Activated CD8-positive, alpha-beta memory T cell treated with anti-CD3 and anti-CD28 coated beads for 4 hours (primary cell): ENCODE data around the gene CLCN6.

Experiments used
- DNase-seq, 2 donors: peaks; one replicate each; pipeline ENCODE4 v3.0.0-alpha.2; 2020; ENCODE audit warnings: low read depth in 2 of 2

Gene CLCN6

GRCh38 chr1:11778844-11779623, 27.0 kb upstream of the CLCN6 start:
- DNase-seq, result no peak

GRCh38 chr1:11779715-11780379, 26.1 kb upstream of the CLCN6 start:
- DNase-seq, result no peak

GRCh38 chr1:11780380-11781147, 25.4 kb upstream of the CLCN6 start:
- DNase-seq, result no peak

- DNase-seq, result no peak
Measured at GRCh38 chr1:11781297-11781696, 24.7 kb upstream of the CLCN6 start.

- DNase-seq, result no peak
Measured at GRCh38 chr1:11782127-11782708, 23.8 kb upstream of the CLCN6 start.

- DNase-seq, result no peak
Measured at GRCh38 chr1:11783556-11783955, 22.4 kb upstream of the CLCN6 start.

GRCh38 chr1:11784256-11784992, 21.6 kb upstream of the CLCN6 start:
- no peak for DNase-seq

GRCh38 chr1:11784993-11785769, 20.8 kb upstream of the CLCN6 start:
- DNase-seq, result peak in 1 of 2 donors; percentile 28

GRCh38 chr1:11786168-11786567, 19.8 kb upstream of the CLCN6 start:
- no peak for DNase-seq

GRCh38 chr1:11787251-11787803, 18.7 kb upstream of the CLCN6 start:
- DNase-seq, result no peak

GRCh38 chr1:11787804-11788436, 18.1 kb upstream of the CLCN6 start:
- no peak for DNase-seq

GRCh38 chr1:11788549-11789053, 17.4 kb upstream of the CLCN6 start:
- no peak for DNase-seq

- DNase-seq, result no peak
Measured at GRCh38 chr1:11789126-11790067, 16.6 kb upstream of the CLCN6 start.

- DNase-seq, result no peak
Measured at GRCh38 chr1:11790101-11790879, 15.7 kb upstream of the CLCN6 start.

- no peak for DNase-seq
Measured at GRCh38 chr1:11790880-11791715, 14.9 kb upstream of the CLCN6 start.

GRCh38 chr1:11792106-11792505, 13.9 kb upstream of the CLCN6 start:
- no peak for DNase-seq

GRCh38 chr1:11793819-11794218, 12.2 kb upstream of the CLCN6 start:
- no peak for DNase-seq
